Suprapubic skin (tissue), 4 donors: Measurements from ENCODE around the gene MUC5AC.

ENCODE experiments used
- EP300 ChIP-seq: sonication (generic); formaldehyde crosslinking; IDR thresholded peaks from one replicate; pipeline ENCODE4 v1.6.1; 2017; ENCODE audit warnings: antibody characterized with exemption
- POLR2A ChIP-seq, 2 donors: fragments of 450-650 bp; IDR thresholded peaks; one replicate each; pipeline ENCODE4 v1.6.1; 2017; ENCODE audit warnings: antibody characterized with exemption in 2 of 2, mild to moderate bottlenecking in 2 of 2, moderate library complexity in 2 of 2
- POLR2AphosphoS5 ChIP-seq, 3 donors: sonication (generic); formaldehyde crosslinking; IDR thresholded peaks; one replicate each; pipeline ENCODE4 v1.6.1; 2017; ENCODE audit warnings: antibody characterized with exemption in 3 of 3
- TF ChIP-seq, protein P1 (sequence below), 2 donors: fragments of 200-600 bp in 1 of 2; fragments of 450-650 bp in 1 of 2; sonication (generic) in 1 of 2; IDR thresholded peaks; one replicate each; pipeline ENCODE4 v1.5.1; 2016 to 2019; ENCODE audit warnings: antibody characterized with exemption in 2 of 2, mild to moderate bottlenecking in 1 of 2, moderate library complexity in 1 of 2

DNA sequence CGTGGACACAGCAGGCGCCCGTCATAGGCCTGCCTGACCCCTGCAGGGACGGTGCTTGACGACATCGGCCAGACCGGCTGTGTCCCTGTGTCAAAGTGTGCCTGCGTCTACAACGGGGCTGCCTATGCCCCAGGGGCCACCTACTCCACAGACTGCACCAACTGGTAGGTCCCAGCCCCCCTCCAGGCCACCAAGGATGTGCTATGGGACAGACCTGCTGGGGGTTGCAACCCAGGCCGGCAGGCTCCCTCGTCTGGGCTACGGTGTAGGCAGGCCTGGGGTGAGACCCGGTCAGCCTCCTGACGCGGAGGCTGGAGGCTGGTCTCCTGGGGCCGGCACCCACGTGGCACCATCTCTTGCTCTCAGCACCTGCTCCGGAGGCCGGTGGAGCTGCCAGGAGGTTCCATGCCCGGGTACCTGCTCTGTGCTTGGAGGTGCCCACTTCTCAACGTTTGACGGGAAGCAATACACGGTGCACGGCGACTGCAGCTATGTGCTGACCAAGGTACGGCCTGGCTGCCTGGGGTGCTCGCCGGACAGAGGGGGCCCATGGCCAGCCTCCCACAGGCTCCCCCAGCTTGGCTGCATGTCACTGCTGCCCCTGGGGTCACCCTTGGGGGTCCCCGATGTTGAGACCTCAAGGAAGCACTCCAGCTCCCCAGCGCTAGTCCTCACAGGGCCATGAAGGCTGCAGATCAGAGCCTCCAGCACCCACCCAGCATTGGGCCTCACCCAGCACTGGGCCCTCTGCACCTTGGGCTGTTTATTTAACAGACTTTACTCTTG lies 7.7 kb downstream of the MUC5AC start:
- TF ChIP-seq POLR2AphosphoS5 (IDR thresholded peaks at IDR 0.05) (no peak), POLR2A (IDR thresholded peaks at IDR 0.05) (no peak), EP300 (no peak)
- TF ChIP-seq, protein P1, sequence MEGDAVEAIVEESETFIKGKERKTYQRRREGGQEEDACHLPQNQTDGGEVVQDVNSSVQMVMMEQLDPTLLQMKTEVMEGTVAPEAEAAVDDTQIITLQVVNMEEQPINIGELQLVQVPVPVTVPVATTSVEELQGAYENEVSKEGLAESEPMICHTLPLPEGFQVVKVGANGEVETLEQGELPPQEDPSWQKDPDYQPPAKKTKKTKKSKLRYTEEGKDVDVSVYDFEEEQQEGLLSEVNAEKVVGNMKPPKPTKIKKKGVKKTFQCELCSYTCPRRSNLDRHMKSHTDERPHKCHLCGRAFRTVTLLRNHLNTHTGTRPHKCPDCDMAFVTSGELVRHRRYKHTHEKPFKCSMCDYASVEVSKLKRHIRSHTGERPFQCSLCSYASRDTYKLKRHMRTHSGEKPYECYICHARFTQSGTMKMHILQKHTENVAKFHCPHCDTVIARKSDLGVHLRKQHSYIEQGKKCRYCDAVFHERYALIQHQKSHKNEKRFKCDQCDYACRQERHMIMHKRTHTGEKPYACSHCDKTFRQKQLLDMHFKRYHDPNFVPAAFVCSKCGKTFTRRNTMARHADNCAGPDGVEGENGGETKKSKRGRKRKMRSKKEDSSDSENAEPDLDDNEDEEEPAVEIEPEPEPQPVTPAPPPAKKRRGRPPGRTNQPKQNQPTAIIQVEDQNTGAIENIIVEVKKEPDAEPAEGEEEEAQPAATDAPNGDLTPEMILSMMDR (IDR thresholded peaks at IDR 0.05), result no peak
